SU-DHL-6 (cell line): ENCODE data around the gene CACNA1C.

Experiments
- H2AFZ ChIP-seq: fragments of 200-600 bp; sonication (generic); 2 replicates; pipeline ENCODE4 v1.6.1; 2014; ENCODE audit warnings: low read depth, mild to moderate bottlenecking, moderate library complexity, mixed read lengths, antibody characterized with exemption, low read length; ENCODE audit not compliant: severe bottlenecking
- H3F3A ChIP-seq: fragments of 200-600 bp; shearing (Covaris generic); 2 replicates; pipeline ENCODE4 v1.6.0; 2016; ENCODE audit warnings: antibody characterized with exemption, mild to moderate bottlenecking; ENCODE audit not compliant: insufficient read depth
- H3K27ac ChIP-seq: fragments of 200-600 bp; sonication (generic); 2 replicates; pipeline ENCODE4 v1.5.1; 2016; ENCODE audit warnings: low read depth, mild to moderate bottlenecking, low read length, moderate library complexity, mixed read lengths
- H3K27me3 ChIP-seq: fragments of 200-600 bp; sonication (generic), shearing (Covaris generic); 2 replicates; pipeline ENCODE4 v1.6.0; 2014; ENCODE audit warnings: mild to moderate bottlenecking, low read length
- H3K36me3 ChIP-seq: fragments of 200-600 bp; sonication (generic); 2 replicates; pipeline ENCODE4 v1.6.1; 2014; ENCODE audit warnings: mild to moderate bottlenecking, low read length, mixed read lengths
- H3K4me2 ChIP-seq: fragments of 300-600, 200-600 bp; shearing (Covaris generic), sonication (generic); 2 replicates; pipeline ENCODE4 v1.6.0; 2014; ENCODE audit warnings: low read length, low read depth, mild to moderate bottlenecking; ENCODE audit not compliant: poor library complexity, severe bottlenecking
- H3K4me3 ChIP-seq: fragments of 200-600 bp; sonication (generic); 2 replicates; pipeline ENCODE4 v1.5.1; 2014; ENCODE audit warnings: antibody characterized with exemption, low read length, mild to moderate bottlenecking, mixed read lengths; ENCODE audit not compliant: insufficient read depth, poor library complexity, severe bottlenecking
- H3K79me2 ChIP-seq: fragments of 200-600 bp; sonication (generic); 2 replicates; pipeline ENCODE4 v1.6.1; 2014; ENCODE audit warnings: mild to moderate bottlenecking, low read length, moderate library complexity; ENCODE audit not compliant: insufficient read depth
- H3K9ac ChIP-seq: fragments of 200-600 bp; sonication (generic); 2 replicates; pipeline ENCODE4 v1.7.0; 2014; ENCODE audit warnings: mild to moderate bottlenecking, low read length
- H3K9me2 ChIP-seq: fragments of 200-600 bp; sonication (generic); replicated peaks from 2 replicates; pipeline ENCODE4 v1.6.1; 2014; ENCODE audit warnings: low read length; ENCODE audit not compliant: insufficient read depth
- H3K9me3 ChIP-seq: fragments of 200-600 bp; sonication (generic); 2 replicates; pipeline ENCODE4 v1.6.1; 2014; ENCODE audit warnings: low read length, mixed read lengths; ENCODE audit not compliant: insufficient read depth
- H4K20me1 ChIP-seq: fragments of 200-600 bp; sonication (generic); 2 replicates; pipeline ENCODE4 v1.6.1; 2014; ENCODE audit warnings: low read depth, mild to moderate bottlenecking, antibody characterized with exemption, low read length, moderate library complexity, mixed read lengths
- EZH2phosphoT487 ChIP-seq: fragments of 200-600 bp; sonication (generic), shearing (Covaris generic); conservative IDR thresholded peaks from 2 replicates; pipeline ENCODE4 v1.6.1; 2018; ENCODE audit warnings: mild to moderate bottlenecking, antibody characterized with exemption, low read length, moderate library complexity, mixed read lengths
- TF ChIP-seq, protein P1 (sequence below): fragments of 200-600 bp; sonication (generic); IDR thresholded peaks from one replicate; pipeline ENCODE4 v1.5.1; 2017; ENCODE audit warnings: antibody characterized with exemption, mild to moderate bottlenecking, low read length, moderate library complexity; ENCODE audit not compliant: insufficient read depth, poor library complexity, severe bottlenecking

The CACNA1C gene

DNA sequence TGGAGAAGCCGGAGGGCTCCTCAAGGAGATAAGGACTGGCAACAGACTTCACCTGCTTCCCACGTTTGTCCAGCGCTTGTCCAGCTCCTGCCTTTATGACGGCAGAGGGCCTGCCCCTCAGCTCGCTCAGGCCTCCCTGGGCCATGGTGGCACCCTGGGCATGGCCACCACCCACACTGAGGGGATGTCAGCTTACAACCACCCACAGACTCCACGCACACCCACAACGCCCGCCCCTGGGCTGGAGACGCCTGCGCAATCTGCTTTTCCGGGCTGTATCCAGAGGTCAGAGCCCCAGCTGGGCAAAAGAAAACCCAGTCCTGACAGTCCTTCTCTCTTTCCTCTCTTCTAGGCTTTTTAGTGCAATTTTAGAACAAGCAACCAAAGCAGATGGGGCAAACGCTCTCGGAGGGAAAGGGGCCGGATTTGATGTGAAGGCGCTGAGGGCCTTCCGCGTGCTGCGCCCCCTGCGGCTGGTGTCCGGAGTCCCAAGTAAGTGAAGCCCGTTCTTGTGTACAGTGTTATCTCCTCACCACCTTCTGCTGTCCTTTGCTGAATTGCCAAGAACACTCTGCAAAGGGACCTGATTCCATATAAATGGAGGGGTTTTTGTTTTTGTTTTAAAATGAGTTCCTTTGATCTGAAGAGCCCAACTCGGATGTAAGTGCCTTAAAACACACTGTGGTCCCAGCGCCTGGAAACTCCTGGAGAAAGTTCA, 404.6 kb downstream of the CACNA1C start:
- H4K20me1 ChIP-seq, result no peaks in the 10 kb centered on the region
- H3K9ac ChIP-seq, result no peak overlapping the region
- H3F3A ChIP-seq, result no peaks in the 10 kb centered on the region
- no peaks in the 10 kb centered on the region for H3K9me3 ChIP-seq
- H3K9me2 ChIP-seq, result no peaks in the 10 kb centered on the region
- H2AFZ ChIP-seq, result no peak overlapping the region
- no peak overlapping the region for H3K4me2 ChIP-seq
- no peak overlapping the region for H3K4me3 ChIP-seq
- no peak overlapping the region for H3K27ac ChIP-seq
- no peaks in the 10 kb centered on the region for H3K79me2 ChIP-seq
- no peaks in the 10 kb centered on the region for H3K36me3 ChIP-seq
- TF ChIP-seq EZH2phosphoT487, result no peak
- TF ChIP-seq, protein P1, sequence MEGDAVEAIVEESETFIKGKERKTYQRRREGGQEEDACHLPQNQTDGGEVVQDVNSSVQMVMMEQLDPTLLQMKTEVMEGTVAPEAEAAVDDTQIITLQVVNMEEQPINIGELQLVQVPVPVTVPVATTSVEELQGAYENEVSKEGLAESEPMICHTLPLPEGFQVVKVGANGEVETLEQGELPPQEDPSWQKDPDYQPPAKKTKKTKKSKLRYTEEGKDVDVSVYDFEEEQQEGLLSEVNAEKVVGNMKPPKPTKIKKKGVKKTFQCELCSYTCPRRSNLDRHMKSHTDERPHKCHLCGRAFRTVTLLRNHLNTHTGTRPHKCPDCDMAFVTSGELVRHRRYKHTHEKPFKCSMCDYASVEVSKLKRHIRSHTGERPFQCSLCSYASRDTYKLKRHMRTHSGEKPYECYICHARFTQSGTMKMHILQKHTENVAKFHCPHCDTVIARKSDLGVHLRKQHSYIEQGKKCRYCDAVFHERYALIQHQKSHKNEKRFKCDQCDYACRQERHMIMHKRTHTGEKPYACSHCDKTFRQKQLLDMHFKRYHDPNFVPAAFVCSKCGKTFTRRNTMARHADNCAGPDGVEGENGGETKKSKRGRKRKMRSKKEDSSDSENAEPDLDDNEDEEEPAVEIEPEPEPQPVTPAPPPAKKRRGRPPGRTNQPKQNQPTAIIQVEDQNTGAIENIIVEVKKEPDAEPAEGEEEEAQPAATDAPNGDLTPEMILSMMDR, result no peak
- H3K27me3 ChIP-seq, result no peaks in the 10 kb centered on the region

DNA sequence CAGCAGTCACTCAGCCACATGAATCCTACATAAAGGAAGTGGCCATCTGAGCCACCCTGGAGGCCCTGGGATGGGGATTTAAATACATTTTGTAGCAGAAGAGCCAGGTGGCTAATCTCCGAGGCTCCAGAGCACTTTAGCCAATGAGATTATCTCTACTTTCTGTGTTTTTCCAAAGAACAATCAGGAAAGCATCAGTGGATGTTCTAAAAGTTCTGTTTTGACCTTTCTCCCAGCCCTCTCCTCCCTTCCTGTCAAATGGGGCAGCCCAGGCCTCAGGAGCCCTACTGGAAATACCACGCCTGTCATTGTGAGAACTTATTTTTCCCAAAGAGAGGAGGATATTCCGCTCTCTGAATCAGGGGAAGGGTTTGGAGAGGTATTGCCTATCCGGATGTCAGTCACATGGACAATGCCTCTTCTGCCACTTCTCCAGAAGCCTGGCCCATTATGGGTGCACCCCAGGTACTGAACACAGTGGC, 405.2 kb downstream of the CACNA1C start:
- H3K9me3 ChIP-seq, result no peaks in the 10 kb centered on the region
- H3K27me3 ChIP-seq, result no peaks in the 10 kb centered on the region
- no peaks in the 10 kb centered on the region for H3F3A ChIP-seq
- H3K4me3 ChIP-seq, result no peak overlapping the region
- H3K9ac ChIP-seq, result no peak overlapping the region
- no peak for TF ChIP-seq EZH2phosphoT487
- TF ChIP-seq, protein P1, result no peak
- no peaks in the 10 kb centered on the region for H3K36me3 ChIP-seq
- H3K27ac ChIP-seq, result no peak overlapping the region
- H2AFZ ChIP-seq, result no peak overlapping the region
- H3K4me2 ChIP-seq, result no peak overlapping the region
- H3K79me2 ChIP-seq, result no peaks in the 10 kb centered on the region
- H4K20me1 ChIP-seq, result no peaks in the 10 kb centered on the region
- no peaks in the 10 kb centered on the region for H3K9me2 ChIP-seq

DNA sequence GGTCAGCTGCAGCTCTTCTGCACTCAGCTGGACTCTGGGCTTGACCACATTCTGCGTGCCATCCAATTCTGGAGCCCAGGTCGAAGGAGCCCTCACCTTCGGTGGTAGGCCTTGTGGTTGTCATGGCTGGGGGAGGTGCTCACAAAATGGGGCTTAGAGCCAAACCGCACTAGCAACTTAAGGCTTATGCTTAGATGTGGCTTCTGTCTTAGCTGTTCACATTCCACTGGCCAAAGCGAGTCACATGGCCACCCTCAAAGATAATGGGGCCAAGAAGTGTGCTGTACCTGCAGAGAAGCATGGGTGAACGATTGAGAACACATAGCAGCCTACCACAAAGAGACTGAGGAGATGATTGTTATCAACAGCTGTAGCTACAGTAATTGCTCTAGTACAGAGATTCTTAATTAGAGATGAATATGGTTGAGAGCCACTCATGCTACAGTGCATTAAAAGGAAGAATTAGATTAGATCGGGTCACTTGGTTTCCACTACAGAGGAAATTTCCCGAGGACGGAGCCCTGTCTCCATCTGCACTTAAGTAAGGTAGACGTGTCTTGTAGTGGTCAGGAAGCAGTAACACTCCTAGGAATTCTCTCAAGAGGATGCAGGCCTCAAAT, 407.4 kb downstream of the CACNA1C start:
- TF ChIP-seq, protein P1, result no peak
- TF ChIP-seq EZH2phosphoT487, result no peak
- Histone ChIP-seq H3K27ac (no peak overlapping the region), H3K36me3 (no peaks in the 10 kb centered on the region), H3K4me3 (no peak overlapping the region), H3K9ac (no peak overlapping the region), H2AFZ (no peak overlapping the region), H3K9me3 (no peaks in the 10 kb centered on the region), H3K27me3 (no peaks in the 10 kb centered on the region), H4K20me1 (no peaks in the 10 kb centered on the region), H3F3A (no peaks in the 10 kb centered on the region), H3K9me2 (no peaks in the 10 kb centered on the region), H3K4me2 (no peak overlapping the region), H3K79me2 (no peaks in the 10 kb centered on the region)
